Heart left ventricle (tissue), 16 donors: Measurements from ENCODE around the gene PLEKHN1. TPM values are rescaled to one million over a fixed set of nuclear protein-coding genes. Genes with fewer than 3 reads are reported as not detected.
A peak's percentile ranks its signal among the peaks of the same experiment; 100 is the strongest.

ENCODE experiments used
- ATAC-seq, 4 donors: fragments of 200-7000 bp; cut with Tn5 transposase; one replicate each; pipeline ENCODE4 v1.9.1; 2020 to 2022; ENCODE audit warnings: moderate library complexity in 4 of 4, mild to moderate bottlenecking in 3 of 4, moderate number of reproducible peaks in 1 of 4
- DNase-seq, 5 donors: peaks; one replicate each; pipeline ENCODE4 v3.0.0-alpha.2; 2020
- H3K27ac ChIP-seq, 12 donors: fragments of 200-600 bp; sonication (generic) in 4 of 12; one replicate each; pipeline versions ENCODE4 v1.5.0 to v1.8.0; 2016 to 2022; ENCODE audit warnings: mild to moderate bottlenecking in 2 of 12
- H3K27me3 ChIP-seq, 9 donors: fragments of 200-600 bp; sonication (generic) in 2 of 9; one replicate each; pipeline versions ENCODE4 v1.5.1 to v1.8.0; 2016 to 2022; ENCODE audit warnings: mild to moderate bottlenecking in 3 of 9
- H3K36me3 ChIP-seq, 9 donors: fragments of 200-600 bp; sonication (generic) in 2 of 9; one replicate each; pipeline versions ENCODE4 v1.5.0 to v1.8.0; 2018 to 2022; ENCODE audit warnings: mild to moderate bottlenecking in 2 of 9
- H3K4me1 ChIP-seq, 12 donors: fragments of 200-600 bp; sonication (generic) in 4 of 12; one replicate each; pipeline versions ENCODE4 v1.5.0 to v1.8.0; 2016 to 2022; ENCODE audit warnings: mild to moderate bottlenecking in 3 of 12
- H3K4me3 ChIP-seq, 12 donors: fragments of 200-600 bp; sonication (generic) in 4 of 12; one replicate each; pipeline versions ENCODE4 v1.5.0 to v1.8.0; 2017 to 2022; ENCODE audit warnings: mild to moderate bottlenecking in 9 of 12, moderate library complexity in 4 of 12
- H3K9me3 ChIP-seq, 12 donors: fragments of 200-600 bp; sonication (generic) in 4 of 12; one replicate each; pipeline versions ENCODE4 v1.5.0 to v1.8.0; 2016 to 2022; ENCODE audit warnings: mild to moderate bottlenecking in 1 of 12
- POLR2A ChIP-seq, 2 donors: fragments of 450-650 bp; IDR thresholded peaks; one replicate each; pipeline ENCODE4 v1.6.1; 2017; ENCODE audit warnings: antibody characterized with exemption in 2 of 2, mild to moderate bottlenecking in 2 of 2, moderate library complexity in 2 of 2
- WGBS, 4 donors: extraction: QIAGEN DNeasy Blood & Tissue Kit in 2 of 4; methylation state at CpG; one replicate each; pipeline versions ENCODE4 v1.1.5 to v1.1.7; 2013 to 2018; 5-methylcytosine and 5-hydroxymethylcytosine counted together
- intact Hi-C, 10 donors: fragments of 100-400 bp; cut with DNase I; formaldehyde crosslinking; loops; one replicate each; pipeline versions ENCODE4 v1.11.1 to v1.14.2; 2022
- polyA plus RNA-seq, 2 donors: library from polyadenylated mRNA; stranded (reverse); fragments of 200-250 nt; gene quantifications; one replicate each; pipeline ENCODE4 v1.2.3, GENCODE V29; 2013
- total RNA-seq, 9 donors: library from RNA; depleted of rRNA in 2 of 9; stranded (reverse); fragments of >200 nt in 2 of 9; fragmentation: NEBNext Ultra II Directional in 3 of 9; extraction: Animal tissue kit (Norgen Biotek cat#: 25700) in 3 of 9; gene quantifications; one replicate each; pipeline versions ENCODE4 v1.1.0 to v1.2.4, GENCODE V29; 2016 to 2023
- TF ChIP-seq, protein P1 (sequence below), 12 donors: fragments of 200-600 bp; sonication (generic) in 4 of 12; IDR thresholded peaks; one replicate each; pipeline versions ENCODE4 v1.5.0 to v1.8.0; 2018 to 2022; ENCODE audit warnings: antibody characterized with exemption in 12 of 12, mild to moderate bottlenecking in 5 of 12
- donor health status: ischemic (EF 13 %, LVEDD 7.1; RV severe dilation, severe dysfunction).
- donor health status: healthy with polysubstance abuse.
- donor health status: DM: no; HTN: yes; CAD: no.
- donor health status: DM: no; HTN: no; CAD: no.
- donor health status: ischemic (EF 25% LVEDD 6.9; RV normal size, moderate dysfunction).
- donor health status: ischemic (EF 25% LVEDD 5.7; RV mildly dilated, moderate dysfunction).
- donor health status: healthy.
- donor health status: DM: yes; HTN: yes; CAD: no.
- donor health status: ischemic (EF 35%, LVEDD 5.7; RV mildly dilated, moderate dysfunction).
- donor health status: nonischemic (EF 11% LVEDD 7.7; RV severe dilation, severe dysfunction).
- donor health status: DM: yes; HTN: yes; CAD: no.
- donor health status: PGD.
- donor health status: ischemic (EF 29% LVEDD 5.4; RV normal size, mild dysfunction).
- donor health status: nonischemic (EF 23%, LVEDD 6.1; RV moderate dilation, normal function).

Gene PLEKHN1
- total and polyA plus RNA-seq, 11 donors, result 0.15 to 0.63 (median 0.26) TPM; not detected in 7

GRCh38 chr1:921011-921837, 45.1 kb upstream of the PLEKHN1 start:
- H3K36me3 ChIP-seq, result no peaks in the 10 kb centered on the region
- peaks cover 0 to 58% (median 34%) of the 10 kb centered on the region in 12 donors for H3K4me1 ChIP-seq
- H3K4me3 ChIP-seq, result peak overlapping the region in 6 of 12 donors; percentile 0 to 24 (median 8)
- intact Hi-C loops, result no loop called here
- DNase-seq (peak; percentile 66 to 86 (median 80)), ATAC-seq (peak in 3 of 4 donors; percentile 65 to 83 (median 80))
- no peak overlapping the region for H3K27ac ChIP-seq
- no peaks in the 10 kb centered on the region for H3K9me3 ChIP-seq
- TF ChIP-seq, protein P1, sequence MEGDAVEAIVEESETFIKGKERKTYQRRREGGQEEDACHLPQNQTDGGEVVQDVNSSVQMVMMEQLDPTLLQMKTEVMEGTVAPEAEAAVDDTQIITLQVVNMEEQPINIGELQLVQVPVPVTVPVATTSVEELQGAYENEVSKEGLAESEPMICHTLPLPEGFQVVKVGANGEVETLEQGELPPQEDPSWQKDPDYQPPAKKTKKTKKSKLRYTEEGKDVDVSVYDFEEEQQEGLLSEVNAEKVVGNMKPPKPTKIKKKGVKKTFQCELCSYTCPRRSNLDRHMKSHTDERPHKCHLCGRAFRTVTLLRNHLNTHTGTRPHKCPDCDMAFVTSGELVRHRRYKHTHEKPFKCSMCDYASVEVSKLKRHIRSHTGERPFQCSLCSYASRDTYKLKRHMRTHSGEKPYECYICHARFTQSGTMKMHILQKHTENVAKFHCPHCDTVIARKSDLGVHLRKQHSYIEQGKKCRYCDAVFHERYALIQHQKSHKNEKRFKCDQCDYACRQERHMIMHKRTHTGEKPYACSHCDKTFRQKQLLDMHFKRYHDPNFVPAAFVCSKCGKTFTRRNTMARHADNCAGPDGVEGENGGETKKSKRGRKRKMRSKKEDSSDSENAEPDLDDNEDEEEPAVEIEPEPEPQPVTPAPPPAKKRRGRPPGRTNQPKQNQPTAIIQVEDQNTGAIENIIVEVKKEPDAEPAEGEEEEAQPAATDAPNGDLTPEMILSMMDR (IDR thresholded peaks at IDR 0.05), result peak; percentile 18 to 71 (median 54)
- no peak for TF ChIP-seq POLR2A (IDR thresholded peaks at IDR 0.05)
- peaks cover 22 to 91% (median 61%) of the 10 kb centered on the region in 9 donors for H3K27me3 ChIP-seq
- 27 to 35% (median 32%) methylated on average over 27 to 38 of the region's 38 CpGs for WGBS, 4 donors

- DNase-seq (peak; percentile 85 to 93 (median 90)), ATAC-seq (peak in 3 of 4 donors; percentile 52 to 74 (median 63))
- Histone ChIP-seq H3K4me1 (peaks cover 0 to 50% (median 33%) of the 10 kb centered on the region in 12 donors), H3K27ac (peak within 1 kb of the TSS in 3 of 12 donors; percentile 29 to 53 (median 43)), H3K4me3 (peak within 1 kb of the TSS; percentile 35 to 71 (median 50)), H3K27me3 (peaks cover 34 to 95% (median 55%) of the 10 kb centered on the region in 9 donors), H3K9me3 (no peaks in the 10 kb centered on the region), H3K36me3 (no peaks in the 10 kb centered on the region)
- intact Hi-C loops, result no loop called here
- TF ChIP-seq POLR2A (IDR thresholded peaks at IDR 0.05), result no peak
- TF ChIP-seq, protein P1 (IDR thresholded peaks at IDR 0.05), result no peak
- WGBS, 4 donors, result 5 to 10% (median 8%) methylated on average over 22 to 72 of the region's 72 CpGs
Observed at GRCh38 chr1:923131-923990, 42.9 kb upstream of the PLEKHN1 start, which contains the start of gene SAMD11. TSS of gene SAMD11 (plus strand) at chr1:923923. CDS start at chr1:924432, 509 bp downstream.

DNA sequence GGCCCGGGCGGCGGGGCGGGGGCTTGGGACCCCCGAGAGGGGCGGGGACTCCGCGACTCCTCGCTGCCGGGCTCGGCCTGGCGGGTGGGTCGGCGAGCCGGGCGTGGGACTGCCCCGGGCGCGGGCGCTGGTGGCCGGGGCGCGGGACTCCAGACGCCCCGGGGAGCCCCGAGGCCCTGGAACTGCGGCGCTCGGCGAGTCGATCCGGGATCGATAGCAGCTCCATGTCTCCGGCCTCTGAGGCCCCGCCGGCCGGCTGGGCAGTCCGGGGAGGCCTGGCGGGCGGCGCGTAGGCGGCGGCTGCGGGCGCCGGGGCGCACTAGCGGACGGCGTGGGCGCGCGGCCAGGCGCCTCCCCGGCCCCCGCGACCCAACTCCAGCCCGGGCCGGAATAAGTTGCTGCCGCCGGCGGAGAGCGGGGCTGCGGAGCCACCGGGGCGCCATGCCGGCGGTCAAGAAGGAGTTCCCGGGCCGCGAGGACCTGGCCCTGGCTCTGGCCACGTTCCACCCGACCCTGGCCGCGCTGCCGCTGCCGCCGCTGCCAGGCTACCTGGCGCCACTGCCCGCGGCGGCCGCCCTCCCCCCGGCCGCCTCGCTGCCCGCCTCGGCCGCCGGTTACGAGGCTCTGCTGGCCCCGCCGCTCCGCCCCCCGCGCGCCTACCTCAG, 42.2 kb upstream of the PLEKHN1 start:
- Histone ChIP-seq H3K9me3 (no peaks in the 10 kb centered on the region), H3K4me1 (peaks cover 0 to 50% (median 33%) of the 10 kb centered on the region in 12 donors), H3K27ac (peak overlapping the region in 3 of 12 donors; percentile 29 to 53 (median 43)), H3K4me3 (peak overlapping the region in 11 of 12 donors; percentile 35 to 71 (median 52)), H3K36me3 (no peaks in the 10 kb centered on the region), H3K27me3 (peaks cover 30 to 96% (median 51%) of the 10 kb centered on the region in 9 donors)
- intact Hi-C loops, result no loop called here
- ATAC-seq (no peak), DNase-seq (no peak)
- TF ChIP-seq, protein P1 (IDR thresholded peaks at IDR 0.05), result no peak
- 0 to 1% (median 0%) methylated on average over 8 to 98 of the region's 98 CpGs for WGBS, 4 donors
